Measurements from ENCODE around the gene SPATA31E1.

DNA sequence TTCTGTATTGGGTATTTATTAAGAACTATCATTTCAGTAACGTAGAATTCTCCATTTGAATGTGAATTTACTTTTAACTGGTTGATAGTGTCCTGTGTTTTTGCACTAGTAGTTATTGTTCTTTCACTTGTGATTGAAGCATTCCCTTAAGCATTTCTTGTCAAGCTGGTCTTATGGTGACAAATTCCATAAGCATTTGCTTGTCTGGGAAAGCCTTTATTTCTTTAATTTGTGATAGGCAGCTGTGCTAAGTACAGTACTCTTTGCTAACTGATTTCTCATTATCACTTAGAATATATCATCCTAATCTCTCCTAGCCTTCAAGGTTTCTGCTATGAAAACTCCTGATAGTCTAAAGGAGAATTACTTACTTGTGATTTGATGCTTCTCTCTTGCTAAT, 21.3 kb upstream of the SPATA31E1 start:
- TF ChIP-seq CTCF (IDR thresholded peaks at IDR 0.05) (no peak), EZH2 (IDR thresholded peaks at IDR 0.05) (no peak)
